SK-N-SH treated with all-trans-retinoic acid at 6 μM for 48 hours (cell line): ENCODE data around the gene RBM33.

Source experiments
- ARNTL ChIP-seq: fragments of 450-650 bp; formaldehyde crosslinking; IDR thresholded peaks from 2 replicates; pipeline ENCODE4 v1.5.0; 2020; ENCODE audit warnings: low read depth, mild to moderate bottlenecking, moderate library complexity, borderline replicate concordance
- BACH2 ChIP-seq: fragments of 250-450 bp; sonication (Bioruptor Pico); IDR thresholded peaks from 2 replicates; pipeline ENCODE4 v1.9.0; 2021; ENCODE audit warnings: mild to moderate bottlenecking, borderline replicate concordance
- CSDC2 ChIP-seq: fragments of 250-450 bp; sonication (Bioruptor Pico); IDR thresholded peaks from 2 replicates; pipeline ENCODE4 v1.5.0; 2020; ENCODE audit warnings: mild to moderate bottlenecking, moderate library complexity
- CSRNP3 ChIP-seq: fragments of 250-450 bp; sonication (Bioruptor Pico); IDR thresholded peaks from 2 replicates; pipeline ENCODE4 v1.5.1; 2021; ENCODE audit warnings: mild to moderate bottlenecking, moderate library complexity
- ESRRG ChIP-seq: fragments of 250-450 bp; sonication (Bioruptor Pico); IDR thresholded peaks from 2 replicates; pipeline ENCODE4 v1.6.1; 2021; ENCODE audit warnings: mild to moderate bottlenecking
- ISL1 ChIP-seq: fragments of 250-450 bp; sonication (Bioruptor Pico); IDR thresholded peaks from 2 replicates; pipeline ENCODE4 v2.1.2; 2022; ENCODE audit warnings: mild to moderate bottlenecking, moderate library complexity
- SNAI2 ChIP-seq: fragments of 250-450 bp; sonication (Bioruptor Pico); IDR thresholded peaks from 2 replicates; pipeline ENCODE4 v1.5.0; 2020; ENCODE audit warnings: mild to moderate bottlenecking, moderate library complexity
- ZC3H10 ChIP-seq: fragments of 250-450 bp; sonication (Bioruptor Pico); IDR thresholded peaks from 2 replicates; pipeline ENCODE4 v1.5.1; 2021; ENCODE audit warnings: mild to moderate bottlenecking, moderate library complexity
- ZNF565 ChIP-seq: fragments of 450-650 bp; formaldehyde crosslinking; conservative IDR thresholded peaks from 2 replicates; pipeline ENCODE4 v1.5.0; 2020; ENCODE audit warnings: low read depth, mild to moderate bottlenecking, moderate library complexity
- ZNF70 ChIP-seq: fragments of 450-650 bp; formaldehyde crosslinking; IDR thresholded peaks from 2 replicates; pipeline ENCODE4 v1.5.0; 2020; ENCODE audit warnings: mild to moderate bottlenecking, moderate library complexity
- TF ChIP-seq, protein P1 (sequence below): fragments of 250-450 bp; sonication (Bioruptor Pico); IDR thresholded peaks from 2 replicates; pipeline ENCODE4 v1.5.1; 2020; ENCODE audit warnings: low read depth, mild to moderate bottlenecking, moderate library complexity
- TF ChIP-seq, protein P2 (sequence below): fragments of 250-450 bp; sonication (Bioruptor Pico); IDR thresholded peaks from 2 replicates; pipeline ENCODE4 v1.8.0; 2020; ENCODE audit warnings: mild to moderate bottlenecking, moderate library complexity, borderline replicate concordance

DNA sequence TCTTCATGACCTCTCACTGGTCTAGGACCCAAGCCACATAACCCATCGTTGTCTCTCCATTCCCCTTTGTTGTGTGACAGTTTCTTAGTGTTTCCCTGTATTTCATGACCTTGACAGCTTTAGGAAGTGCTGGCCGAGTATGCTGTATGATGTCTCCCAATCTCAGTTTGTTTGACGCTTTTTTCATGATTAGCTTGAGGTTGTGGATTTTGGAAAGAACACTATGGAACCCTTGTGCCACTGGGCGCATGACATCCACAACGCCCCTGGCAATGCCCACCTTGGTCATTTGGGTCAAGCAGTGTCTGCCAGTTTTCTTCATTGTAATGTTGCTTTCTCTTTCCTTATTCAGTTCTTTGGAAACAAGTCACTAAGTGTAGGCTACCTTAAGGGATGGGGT is 52.3 kb downstream of the RBM33 start:
- no peak for TF ChIP-seq ZC3H10 (CRISPR knock-in tag)
- TF ChIP-seq ARNTL (CRISPR knock-in tag): no peak
- TF ChIP-seq CSDC2: no peak
- TF ChIP-seq, protein P1, sequence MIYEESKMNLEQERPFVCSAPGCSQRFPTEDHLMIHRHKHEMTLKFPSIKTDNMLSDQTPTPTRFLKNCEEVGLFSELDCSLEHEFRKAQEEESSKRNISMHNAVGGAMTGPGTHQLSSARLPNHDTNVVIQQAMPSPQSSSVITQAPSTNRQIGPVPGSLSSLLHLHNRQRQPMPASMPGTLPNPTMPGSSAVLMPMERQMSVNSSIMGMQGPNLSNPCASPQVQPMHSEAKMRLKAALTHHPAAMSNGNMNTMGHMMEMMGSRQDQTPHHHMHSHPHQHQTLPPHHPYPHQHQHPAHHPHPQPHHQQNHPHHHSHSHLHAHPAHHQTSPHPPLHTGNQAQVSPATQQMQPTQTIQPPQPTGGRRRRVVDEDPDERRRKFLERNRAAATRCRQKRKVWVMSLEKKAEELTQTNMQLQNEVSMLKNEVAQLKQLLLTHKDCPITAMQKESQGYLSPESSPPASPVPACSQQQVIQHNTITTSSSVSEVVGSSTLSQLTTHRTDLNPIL (CRISPR knock-in tag): no peak
- no peak for TF ChIP-seq ESRRG
- TF ChIP-seq SNAI2: no peak
- TF ChIP-seq, protein P2, sequence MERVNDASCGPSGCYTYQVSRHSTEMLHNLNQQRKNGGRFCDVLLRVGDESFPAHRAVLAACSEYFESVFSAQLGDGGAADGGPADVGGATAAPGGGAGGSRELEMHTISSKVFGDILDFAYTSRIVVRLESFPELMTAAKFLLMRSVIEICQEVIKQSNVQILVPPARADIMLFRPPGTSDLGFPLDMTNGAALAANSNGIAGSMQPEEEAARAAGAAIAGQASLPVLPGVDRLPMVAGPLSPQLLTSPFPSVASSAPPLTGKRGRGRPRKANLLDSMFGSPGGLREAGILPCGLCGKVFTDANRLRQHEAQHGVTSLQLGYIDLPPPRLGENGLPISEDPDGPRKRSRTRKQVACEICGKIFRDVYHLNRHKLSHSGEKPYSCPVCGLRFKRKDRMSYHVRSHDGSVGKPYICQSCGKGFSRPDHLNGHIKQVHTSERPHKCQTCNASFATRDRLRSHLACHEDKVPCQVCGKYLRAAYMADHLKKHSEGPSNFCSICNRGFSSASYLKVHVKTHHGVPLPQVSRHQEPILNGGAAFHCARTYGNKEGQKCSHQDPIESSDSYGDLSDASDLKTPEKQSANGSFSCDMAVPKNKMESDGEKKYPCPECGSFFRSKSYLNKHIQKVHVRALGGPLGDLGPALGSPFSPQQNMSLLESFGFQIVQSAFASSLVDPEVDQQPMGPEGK: no peak
- no peak for TF ChIP-seq ZNF70 (CRISPR knock-in tag)
- no peak for TF ChIP-seq ISL1
- no peak for TF ChIP-seq CSRNP3
- TF ChIP-seq ZNF565 (CRISPR knock-in tag): no peak
- no peak for TF ChIP-seq BACH2
